Fibroblast of pulmonary artery (primary cell): Measurements from ENCODE around the gene CEBPE.
A peak's percentile ranks its signal among the peaks of the same experiment; 100 is the strongest.

ENCODE experiments used
- DNase-seq: peaks from one replicate; pipeline ENCODE4 v3.0.0-alpha.2; 2010; ENCODE audit warnings: low read depth
- H3K4me3 ChIP-seq: replicated peaks from 2 replicates; pipeline ENCODE4 v1.5.1; 2011; ENCODE audit warnings: low read depth, mild to moderate bottlenecking, control low read depth, low read length, moderate library complexity
- TF ChIP-seq, protein P1 (sequence below): IDR thresholded peaks from 2 replicates; pipeline ENCODE4 v1.5.1; 2011; ENCODE audit warnings: mild to moderate bottlenecking, control low read depth, low read length, inconsistent platforms; ENCODE audit errors: missing control alignments

CEBPE gene

DNA sequence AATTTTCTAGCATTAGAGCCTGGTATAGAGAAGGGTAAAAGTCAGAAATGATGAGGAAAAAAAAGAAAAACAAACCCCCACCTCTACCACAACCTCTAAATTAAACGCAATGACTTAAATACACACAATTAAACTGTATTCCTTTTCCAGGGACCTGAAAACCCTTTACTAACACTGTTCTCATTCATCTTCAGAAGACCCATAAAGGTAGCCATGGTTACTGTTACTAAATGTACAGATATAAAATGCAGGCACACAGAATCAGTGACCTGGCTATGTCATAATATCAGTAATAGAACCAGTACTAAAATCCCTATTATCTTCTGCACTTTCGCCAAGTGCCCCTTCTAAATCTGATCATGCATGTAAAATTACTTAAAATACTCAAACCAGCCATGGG is 25.5 kb downstream of the CEBPE start:
- DNase-seq, result no peak
- TF ChIP-seq, protein P1, sequence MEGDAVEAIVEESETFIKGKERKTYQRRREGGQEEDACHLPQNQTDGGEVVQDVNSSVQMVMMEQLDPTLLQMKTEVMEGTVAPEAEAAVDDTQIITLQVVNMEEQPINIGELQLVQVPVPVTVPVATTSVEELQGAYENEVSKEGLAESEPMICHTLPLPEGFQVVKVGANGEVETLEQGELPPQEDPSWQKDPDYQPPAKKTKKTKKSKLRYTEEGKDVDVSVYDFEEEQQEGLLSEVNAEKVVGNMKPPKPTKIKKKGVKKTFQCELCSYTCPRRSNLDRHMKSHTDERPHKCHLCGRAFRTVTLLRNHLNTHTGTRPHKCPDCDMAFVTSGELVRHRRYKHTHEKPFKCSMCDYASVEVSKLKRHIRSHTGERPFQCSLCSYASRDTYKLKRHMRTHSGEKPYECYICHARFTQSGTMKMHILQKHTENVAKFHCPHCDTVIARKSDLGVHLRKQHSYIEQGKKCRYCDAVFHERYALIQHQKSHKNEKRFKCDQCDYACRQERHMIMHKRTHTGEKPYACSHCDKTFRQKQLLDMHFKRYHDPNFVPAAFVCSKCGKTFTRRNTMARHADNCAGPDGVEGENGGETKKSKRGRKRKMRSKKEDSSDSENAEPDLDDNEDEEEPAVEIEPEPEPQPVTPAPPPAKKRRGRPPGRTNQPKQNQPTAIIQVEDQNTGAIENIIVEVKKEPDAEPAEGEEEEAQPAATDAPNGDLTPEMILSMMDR, result no peak
- peak overlapping the region; percentile 70 for H3K4me3 ChIP-seq

DNA sequence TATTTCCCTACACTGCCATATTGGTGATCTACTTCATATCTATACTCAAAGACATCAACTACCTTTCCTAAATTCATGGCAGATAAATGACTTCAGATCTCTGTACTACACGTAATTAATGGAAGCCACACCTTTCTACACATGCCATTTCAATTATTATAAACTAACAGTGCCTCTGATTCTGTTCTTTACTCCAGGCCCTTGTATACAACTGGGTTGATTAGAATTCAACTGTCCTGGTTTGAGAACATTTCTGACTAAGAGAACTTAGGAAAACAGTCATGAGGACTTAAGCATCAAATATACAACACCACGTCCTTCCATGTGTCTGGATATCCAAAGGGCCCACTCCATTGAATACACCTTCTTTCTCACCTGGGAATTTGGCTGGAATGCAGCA is 26.0 kb downstream of the CEBPE start:
- H3K4me3 ChIP-seq, result peak overlapping the region; percentile 70
- TF ChIP-seq, protein P1, result no peak
- DNase-seq, result no peak

DNA sequence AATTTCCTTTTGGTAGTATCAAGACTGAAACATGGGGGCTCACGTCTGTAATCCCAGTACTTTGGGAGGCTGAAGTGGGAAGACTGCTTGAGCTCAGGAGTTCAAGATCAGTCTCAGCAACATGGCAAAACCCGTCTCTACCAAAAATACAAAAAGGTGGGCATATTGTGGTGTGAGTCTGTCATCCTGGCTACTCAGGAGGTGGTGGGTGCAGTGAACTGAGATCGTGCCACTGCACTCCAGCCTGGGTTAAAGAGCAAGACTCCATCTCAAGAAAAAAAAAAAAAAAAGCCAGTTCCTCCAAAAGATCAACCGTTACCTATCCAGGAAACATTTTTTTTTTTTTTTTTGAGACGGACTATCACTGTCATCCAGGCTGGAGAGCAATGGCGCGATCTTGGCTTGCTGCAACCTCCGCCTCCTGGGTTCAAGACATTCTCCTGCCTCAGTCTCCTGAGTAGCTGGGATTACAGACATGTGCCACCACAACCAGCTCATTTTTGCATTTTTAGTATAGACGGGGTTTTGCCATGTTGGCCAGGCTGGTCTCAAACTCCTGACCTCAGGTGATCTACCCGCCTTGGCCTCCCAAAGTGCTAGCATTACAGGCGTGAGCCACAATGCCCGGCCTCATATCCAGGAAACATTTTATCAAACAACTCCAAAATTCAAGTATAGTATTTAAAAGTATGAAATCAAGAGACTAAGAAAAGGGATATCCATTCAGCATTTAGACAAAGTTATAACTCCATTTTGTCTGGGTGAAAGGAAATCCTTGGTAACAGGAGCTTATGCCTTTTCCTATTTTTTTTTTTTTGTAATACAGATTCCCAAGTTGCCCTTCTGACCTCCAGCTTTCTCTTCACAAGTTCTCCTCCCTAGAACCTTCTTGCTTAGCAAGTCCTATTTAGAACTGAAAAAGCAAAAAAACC is 27.5 kb downstream of the CEBPE start:
- TF ChIP-seq, protein P1, result no peak
- no peak overlapping the region for H3K4me3 ChIP-seq
- DNase-seq, result no peak

DNA sequence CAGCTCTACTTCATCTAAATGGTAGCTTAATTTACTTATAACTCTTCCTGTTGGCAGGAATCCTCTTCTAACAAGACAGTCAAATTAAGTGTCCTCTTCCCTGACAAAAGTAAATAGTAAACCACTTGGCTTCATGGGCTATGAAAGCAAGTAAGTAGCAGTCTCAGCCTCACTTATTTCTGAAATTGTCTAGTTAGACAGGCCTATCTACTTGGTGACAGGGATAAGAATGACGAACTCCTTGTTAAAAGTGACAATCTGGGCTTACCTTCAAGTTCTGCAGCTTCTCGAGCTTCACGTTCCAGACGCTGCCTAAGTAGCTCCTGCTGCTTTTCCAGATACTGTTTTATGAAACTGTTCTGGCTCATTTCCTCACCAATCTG is 28.8 kb downstream of the CEBPE start:
- no peak overlapping the region for H3K4me3 ChIP-seq
- DNase-seq, result no peak
- TF ChIP-seq, protein P1, result no peak

DNA sequence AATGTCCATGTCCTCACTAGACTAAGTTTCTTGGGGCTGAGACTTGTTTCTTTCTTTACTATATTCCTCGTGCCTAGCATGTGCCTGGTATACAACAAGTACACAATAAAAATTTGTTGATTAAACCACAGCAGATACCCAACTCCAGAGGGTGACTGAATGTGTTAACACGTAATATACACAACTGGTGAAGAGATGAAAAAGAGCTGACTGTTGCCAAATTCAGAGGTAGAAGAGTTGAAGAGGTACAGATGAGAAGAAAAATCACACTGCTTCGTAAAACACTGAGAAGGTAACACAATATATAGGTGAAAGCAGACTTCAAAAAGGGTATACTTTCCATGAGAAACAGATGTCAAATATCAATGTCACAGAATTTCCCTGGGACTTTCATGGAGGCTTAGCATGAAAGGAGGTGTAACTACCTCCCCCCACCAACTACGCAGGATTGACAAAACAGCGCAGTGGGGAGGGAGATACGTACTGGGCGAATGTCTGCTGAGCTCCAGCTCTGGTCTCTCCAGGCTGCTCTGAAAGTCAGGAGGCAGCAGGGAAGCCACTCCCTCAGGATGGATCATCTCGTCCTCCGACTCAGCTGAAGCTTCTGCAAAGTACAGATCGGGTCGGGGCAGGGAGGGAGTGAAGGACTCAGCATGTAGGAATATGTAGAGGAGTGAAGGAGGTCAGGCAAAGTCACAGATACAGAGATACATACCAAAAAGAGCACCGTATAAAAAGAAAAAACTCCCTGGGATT is 29.4 kb downstream of the CEBPE start:
- no peak for DNase-seq
- no peak overlapping the region for H3K4me3 ChIP-seq
- TF ChIP-seq, protein P1, result no peak

DNA sequence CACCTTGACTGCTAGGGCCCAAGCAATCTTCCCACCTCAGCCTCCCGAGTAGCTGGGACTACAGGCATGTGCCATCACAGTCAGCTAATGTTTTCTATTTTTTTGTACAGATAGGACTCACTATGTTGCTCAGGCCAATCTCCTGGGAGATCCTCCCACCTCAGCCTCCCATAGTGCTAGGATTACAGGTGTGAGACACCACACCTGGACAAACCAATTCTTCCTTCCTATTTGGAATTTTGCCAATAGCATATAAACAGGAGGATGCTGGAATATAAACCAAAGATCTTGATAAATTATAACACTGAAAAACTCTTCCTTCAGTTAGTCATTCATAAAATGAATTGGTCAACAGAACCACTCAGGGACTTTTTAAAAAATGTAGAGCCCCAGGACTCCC is 32.5 kb downstream of the CEBPE start:
- H3K4me3 ChIP-seq, result no peak overlapping the region
- DNase-seq, result no peak
- TF ChIP-seq, protein P1, result no peak
